A673 (cell line): ENCODE measurements around the gene TCEAL3. TPM values are rescaled to one million over a fixed set of nuclear protein-coding genes. Genes with fewer than 3 reads are reported as not detected.
"Not testable (repeated sequence)": the region's sequence is repeated elsewhere in the genome, so short reads cannot be mapped to it uniquely, and the experiment has no call there.

Experiments
- BruUV-seq: library from RNA; stranded (reverse); fragments of 400-500 nt; replicated peaks from 2 replicates; lab custom pipeline; 2021; lab: Mats Ljungman, UMichigan
- CTCF ChIA-PET: fragments of 300-600 bp; sonication (Branson Sonifier 250); formaldehyde crosslinking; loops from one replicate; lab custom pipeline; 2022; ENCODE audit warnings: antibody characterized with exemption; lab: Charles Lee
- POLR2A ChIA-PET: fragments of 300-600 bp; sonication (Branson Sonifier 250); formaldehyde crosslinking; loops from one replicate; lab custom pipeline; 2022; ENCODE audit warnings: antibody characterized with exemption; ENCODE audit not compliant: low non-redundant PET; lab: Charles Lee
- DNase-seq: peaks from one replicate; pipeline ENCODE4 v3.0.0-alpha.2; 2015; ENCODE audit warnings: low spot score
- H3K27ac ChIP-seq: fragments of 200-600 bp; sonication (generic); 2 replicates; pipeline ENCODE4 v1.5.1; 2016; ENCODE audit warnings: mixed run types, low read depth, mild to moderate bottlenecking, mixed read lengths, antibody characterized with exemption, low read length; ENCODE audit not compliant: poor library complexity, severe bottlenecking
- H3K27me3 ChIP-seq: fragments of 200-600 bp; sonication (generic); replicated peaks from 2 replicates; pipeline ENCODE4 v1.6.1; 2017; ENCODE audit warnings: mixed run types, low read depth, mild to moderate bottlenecking, mixed read lengths, antibody characterized with exemption, low read length; ENCODE audit not compliant: insufficient read depth, poor library complexity
- H3K36me3 ChIP-seq: fragments of 200-600 bp; sonication (generic); 2 replicates; pipeline ENCODE4 v1.6.1; 2016; ENCODE audit warnings: mixed run types, mild to moderate bottlenecking, mixed read lengths, antibody characterized with exemption, low read length; ENCODE audit not compliant: insufficient read depth, poor library complexity, severe bottlenecking
- H3K4me1 ChIP-seq: fragments of 200-600 bp; sonication (generic); 2 replicates; pipeline ENCODE4 v1.6.1; 2017; ENCODE audit warnings: mixed run types, mild to moderate bottlenecking, mixed read lengths, antibody characterized with exemption, low read length; ENCODE audit not compliant: insufficient read depth, poor library complexity, severe bottlenecking
- H3K4me3 ChIP-seq: fragments of 200-600 bp; sonication (generic); 2 replicates; pipeline ENCODE4 v1.5.1; 2016; ENCODE audit warnings: low read depth, mixed run types, mild to moderate bottlenecking, mixed read lengths, low read length; ENCODE audit not compliant: poor library complexity, severe bottlenecking
- H3K9me3 ChIP-seq: fragments of 200-600 bp; sonication (generic); 2 replicates; pipeline ENCODE4 v1.6.1; 2016; ENCODE audit warnings: mixed run types, low read depth, mild to moderate bottlenecking, mixed read lengths, antibody characterized with exemption, low read length; ENCODE audit not compliant: poor library complexity, severe bottlenecking
- CTCF ChIP-seq: fragments of 300-800, 200-600 bp; sonication (generic); conservative IDR thresholded peaks from 2 replicates; pipeline ENCODE4 v1.5.1; 2017; ENCODE audit warnings: low read depth, mild to moderate bottlenecking, antibody characterized with exemption, low read length, moderate library complexity, mixed read lengths
- EZH2 ChIP-seq: fragments of 200-600 bp; sonication (generic); IDR thresholded peaks from 2 replicates; pipeline ENCODE4 v1.6.1; 2017; ENCODE audit warnings: borderline replicate concordance, low read depth, mild to moderate bottlenecking, mixed read lengths, antibody characterized with exemption, low read length; ENCODE audit not compliant: poor library complexity, severe bottlenecking
- intact Hi-C: fragments of 100-400 bp; cut with micrococcal nuclease; formaldehyde crosslinking; loops from one replicate; pipeline ENCODE4 v1.10.0; 2022; ENCODE audit not compliant: unreplicated experiment
- total RNA-seq: library from RNA; stranded (reverse); gene quantifications from 2 replicates; pipeline ENCODE4 v1.2.3, GENCODE V29; 2021

Gene TCEAL3
- total RNA-seq, 1 experiment from 2014 or later: 12.1 TPM

DNA sequence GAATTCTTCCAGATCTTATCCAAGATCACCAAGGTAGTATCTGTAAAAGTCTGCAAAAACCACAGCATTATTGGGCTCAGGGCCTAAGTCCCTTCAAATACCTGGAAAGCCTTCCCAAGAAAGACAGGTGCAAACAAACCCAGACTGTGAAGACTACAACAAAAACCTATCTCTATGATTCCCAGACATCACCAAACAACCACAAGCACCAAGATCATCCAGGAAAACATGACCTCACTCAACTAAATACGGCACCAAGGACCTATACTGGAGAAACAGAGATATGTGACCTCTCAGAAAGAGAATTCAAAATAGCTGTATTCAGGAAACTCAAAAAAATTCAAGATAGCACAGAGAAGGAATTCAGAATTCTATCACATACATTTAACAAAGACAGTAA is 36.4 kb downstream of the TCEAL3 start:
- Histone ChIP-seq H3K27me3 (peaks cover 6% of the 10 kb centered on the region), H3K4me3 (no peak overlapping the region), H3K36me3 (no peaks in the 10 kb centered on the region), H3K4me1 (no peaks in the 10 kb centered on the region), H3K27ac (no peak overlapping the region), H3K9me3 (no peaks in the 10 kb centered on the region)
- no peak for DNase-seq
- CTCF ChIA-PET: no interaction called here
- TF ChIP-seq EZH2: no peak
- no peak for TF ChIP-seq CTCF
- BruUV-seq: no TSS peak
- intact Hi-C loops: no loop called here
- POLR2A ChIA-PET: no interaction called here

- CTCF ChIA-PET: interaction anchor here (0.6 kb wide), 1 partner anchor 17 kb away, joined by 3 read pairs; no protein-coding TSS in a partner anchor
Measured at GRCh38 chrX:103647630-103648029, 39.9 kb downstream of the TCEAL3 start.

DNA sequence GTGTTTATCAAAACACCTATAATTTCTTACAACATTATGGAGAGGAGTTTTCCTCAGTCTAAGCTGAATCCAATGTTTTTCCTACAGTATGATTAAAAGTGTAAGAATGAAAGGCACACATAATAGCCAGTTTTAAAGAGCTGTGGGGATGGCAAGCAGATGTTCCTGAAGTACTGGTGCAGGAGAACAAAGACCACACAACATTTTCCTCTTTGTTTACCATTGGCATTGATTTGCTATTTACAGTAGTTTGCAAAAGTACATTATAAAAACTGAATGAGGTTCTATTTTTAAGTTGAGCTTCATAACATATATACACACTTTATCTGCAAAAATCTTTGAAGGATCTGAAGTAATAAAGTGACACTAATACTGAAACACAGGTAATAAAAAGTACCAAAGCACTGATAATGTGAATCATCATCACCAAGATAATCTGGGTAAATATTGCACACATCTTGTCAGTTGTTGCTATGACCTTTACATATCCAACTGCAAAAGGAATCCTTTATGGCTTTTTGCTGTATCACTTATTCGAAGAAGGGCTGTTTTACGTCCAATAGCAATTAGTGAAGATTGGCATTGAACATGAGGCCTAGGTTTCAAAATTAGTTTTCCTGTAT is 43.5 kb downstream of the TCEAL3 start:
- H3K27me3 ChIP-seq: no peaks in the 10 kb centered on the region
- no TSS peak for BruUV-seq
- H3K27ac ChIP-seq: no peak overlapping the region
- POLR2A ChIA-PET: no interaction called here
- TF ChIP-seq EZH2: no peak
- no peak for TF ChIP-seq CTCF
- intact Hi-C loops: no loop called here
- DNase-seq: no peak
- H3K4me3 ChIP-seq: no peak overlapping the region
- no peaks in the 10 kb centered on the region for H3K36me3 ChIP-seq
- CTCF ChIA-PET: no interaction called here
- no peaks in the 10 kb centered on the region for H3K9me3 ChIP-seq
- no peaks in the 10 kb centered on the region for H3K4me1 ChIP-seq

More at GRCh38 chrX:103647630-103648029, 39.9 kb downstream of the TCEAL3 start:
- no peak overlapping the region for H3K27ac ChIP-seq
- no peak overlapping the region for H3K4me3 ChIP-seq
- TF ChIP-seq EZH2 (no peak), CTCF (no peak)
- no peaks in the 10 kb centered on the region for H3K4me1 ChIP-seq
- peaks cover 6% of the 10 kb centered on the region for H3K27me3 ChIP-seq
- intact Hi-C loops: no loop called here
- no TSS peak for BruUV-seq
- H3K36me3 ChIP-seq: no peaks in the 10 kb centered on the region
- no peak for DNase-seq
- no peaks in the 10 kb centered on the region for H3K9me3 ChIP-seq
- POLR2A ChIA-PET: no interaction called here

- H3K27me3 ChIP-seq, POLR2A ChIA-PET, CTCF ChIA-PET, H3K9me3 ChIP-seq, DNase-seq, H3K36me3 ChIP-seq, BruUV-seq, intact Hi-C loops, H3K4me1 ChIP-seq, H3K27ac ChIP-seq, H3K4me3 ChIP-seq: not testable (repeated sequence)
Measured at GRCh38 chrX:103655230-103656000, 47.7 kb downstream of the TCEAL3 start.
